Chondrocyte (in vitro differentiated cells): ENCODE measurements around the gene BTBD10. TPM values are rescaled to one million over a fixed set of nuclear protein-coding genes. Genes with fewer than 3 reads are reported as not detected.

Source experiments
- DNase-seq: peaks from one replicate; pipeline ENCODE4 v3.0.0; 2021; ENCODE audit warnings: mixed read lengths, low spot score
- H3K27ac Mint-ChIP-seq: one replicate; pipeline ENCODE4 v1.8.0; 2021; ENCODE audit warnings: mild to moderate bottlenecking, moderate library complexity, mixed read lengths; ENCODE audit not compliant: unreplicated experiment
- H3K27me3 Mint-ChIP-seq: 2 replicates; pipeline ENCODE4 v1.8.0; 2021; ENCODE audit warnings: low read depth, mixed read lengths
- H3K36me3 Mint-ChIP-seq: 2 replicates; pipeline ENCODE4 v1.8.0; 2021; ENCODE audit warnings: low read depth, mixed read lengths
- H3K4me1 Mint-ChIP-seq: 2 replicates; pipeline ENCODE4 v1.8.0; 2021; ENCODE audit warnings: low read depth, mild to moderate bottlenecking, mixed read lengths
- H3K4me3 Mint-ChIP-seq: one replicate; pipeline ENCODE4 v1.8.0; 2021; ENCODE audit warnings: mild to moderate bottlenecking, moderate library complexity, mixed read lengths; ENCODE audit not compliant: unreplicated experiment
- H3K9me3 Mint-ChIP-seq: 2 replicates; pipeline ENCODE4 v1.8.0; 2021; ENCODE audit warnings: low read depth, mixed read lengths
- total RNA-seq: library from RNA; stranded (reverse); gene quantifications from 3 replicates; pipeline ENCODE4 v1.2.1, GENCODE V29; 2021
- TF ChIP-seq, protein P1 (sequence below): fragments of 200-600 bp; sonication (generic); IDR thresholded peaks from 2 replicates; pipeline ENCODE4 v1.5.0; 2021; ENCODE audit warnings: antibody characterized with exemption, mild to moderate bottlenecking, moderate library complexity

BTBD10 gene
- total RNA-seq, 1 donor from 2014 or later, result 37.3 TPM

DNA sequence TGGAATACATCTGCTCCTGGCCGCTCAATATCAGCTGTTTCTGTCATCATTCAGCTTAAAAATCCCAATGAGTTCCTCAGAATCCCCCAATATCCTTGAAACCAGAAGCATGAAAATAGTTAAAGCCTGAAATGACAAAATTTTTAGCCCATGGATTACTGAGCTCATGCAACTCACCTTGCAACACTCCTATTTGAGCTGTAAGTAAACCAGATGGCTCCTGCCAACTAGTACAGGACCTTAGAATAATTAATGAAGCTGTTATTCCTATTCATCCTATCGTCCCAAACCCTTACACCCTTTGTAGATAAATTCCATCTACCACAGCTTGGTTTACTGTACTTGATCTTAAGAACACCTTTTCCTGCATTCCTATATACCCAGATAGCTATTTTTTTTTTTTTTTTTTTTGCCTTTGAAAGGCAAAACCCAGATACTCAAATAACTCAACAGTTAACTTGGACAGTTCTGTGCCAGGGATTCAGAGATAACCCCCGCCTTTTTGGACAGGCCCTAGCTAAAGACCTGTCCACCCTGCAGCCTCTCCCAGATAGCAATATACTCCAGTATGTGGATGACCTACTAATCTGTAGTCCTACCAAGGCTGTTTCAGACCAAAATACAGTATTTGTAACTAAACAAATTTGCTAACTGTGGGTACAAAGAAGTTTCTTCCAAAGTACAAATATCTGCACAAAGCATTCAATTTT, 10.1 kb upstream of the BTBD10 start:
- H3K27ac Mint-ChIP-seq, result no peak overlapping the region

DNA sequence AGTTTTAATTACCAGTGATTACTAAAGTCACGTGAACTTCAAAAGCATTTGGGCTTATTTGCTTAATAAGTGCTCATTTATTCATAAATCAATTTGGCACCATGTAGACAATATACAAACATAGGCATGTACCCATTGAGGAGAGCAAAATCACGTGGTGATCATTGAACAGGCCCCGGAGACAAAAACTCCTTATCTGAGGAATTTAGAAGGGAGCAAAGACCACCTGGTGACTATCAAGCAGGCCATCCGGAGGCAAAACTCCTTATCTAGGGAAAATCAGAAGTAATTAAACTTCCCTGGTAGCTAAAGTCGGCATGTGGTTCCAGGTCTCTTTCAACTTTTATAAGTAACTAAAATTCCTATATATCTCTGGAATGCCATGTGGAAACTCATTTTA, 5.7 kb upstream of the BTBD10 start:
- no peak overlapping the region for H3K27ac Mint-ChIP-seq
- no peaks in the 10 kb centered on the region for H3K9me3 Mint-ChIP-seq
- peaks cover 20% of the 10 kb centered on the region for H3K27me3 Mint-ChIP-seq
- TF ChIP-seq, protein P1, sequence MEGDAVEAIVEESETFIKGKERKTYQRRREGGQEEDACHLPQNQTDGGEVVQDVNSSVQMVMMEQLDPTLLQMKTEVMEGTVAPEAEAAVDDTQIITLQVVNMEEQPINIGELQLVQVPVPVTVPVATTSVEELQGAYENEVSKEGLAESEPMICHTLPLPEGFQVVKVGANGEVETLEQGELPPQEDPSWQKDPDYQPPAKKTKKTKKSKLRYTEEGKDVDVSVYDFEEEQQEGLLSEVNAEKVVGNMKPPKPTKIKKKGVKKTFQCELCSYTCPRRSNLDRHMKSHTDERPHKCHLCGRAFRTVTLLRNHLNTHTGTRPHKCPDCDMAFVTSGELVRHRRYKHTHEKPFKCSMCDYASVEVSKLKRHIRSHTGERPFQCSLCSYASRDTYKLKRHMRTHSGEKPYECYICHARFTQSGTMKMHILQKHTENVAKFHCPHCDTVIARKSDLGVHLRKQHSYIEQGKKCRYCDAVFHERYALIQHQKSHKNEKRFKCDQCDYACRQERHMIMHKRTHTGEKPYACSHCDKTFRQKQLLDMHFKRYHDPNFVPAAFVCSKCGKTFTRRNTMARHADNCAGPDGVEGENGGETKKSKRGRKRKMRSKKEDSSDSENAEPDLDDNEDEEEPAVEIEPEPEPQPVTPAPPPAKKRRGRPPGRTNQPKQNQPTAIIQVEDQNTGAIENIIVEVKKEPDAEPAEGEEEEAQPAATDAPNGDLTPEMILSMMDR, result no peak
- no peak overlapping the region for H3K4me3 Mint-ChIP-seq
- no peak for DNase-seq
- H3K36me3 Mint-ChIP-seq, result no peaks in the 10 kb centered on the region
- H3K4me1 Mint-ChIP-seq, result peaks cover 8% of the 10 kb centered on the region

More for the DNA sequence above, 10.1 kb upstream of the BTBD10 start:
- TF ChIP-seq, protein P1, result no peak
- Mint-ChIP-seq H3K4me1 (no peaks in the 10 kb centered on the region), H3K4me3 (no peak overlapping the region), H3K9me3 (no peaks in the 10 kb centered on the region), H3K27me3 (peaks cover 28% of the 10 kb centered on the region), H3K36me3 (no peaks in the 10 kb centered on the region)
- DNase-seq, result no peak

DNA sequence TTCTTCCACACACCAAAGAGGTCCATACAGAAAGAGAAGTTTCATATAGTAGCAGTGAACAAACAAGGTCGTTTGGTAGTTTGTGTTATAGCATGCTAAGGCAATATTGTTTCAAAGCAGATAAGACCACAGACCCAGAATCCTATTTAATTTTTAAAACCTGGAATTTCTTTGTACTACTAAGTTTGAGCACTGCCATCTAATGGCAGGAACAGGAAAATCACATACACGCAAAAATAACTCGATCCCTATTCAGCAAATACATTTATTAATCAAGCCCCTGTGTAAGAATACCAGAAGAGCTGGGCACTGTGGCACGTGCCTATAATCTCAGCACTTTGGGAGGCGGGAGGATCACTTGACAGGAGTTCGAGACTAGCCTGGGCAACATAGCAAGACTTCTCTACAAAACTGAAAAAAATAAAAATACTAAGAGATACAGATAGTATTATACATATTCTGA, 2.9 kb upstream of the BTBD10 start:
- Mint-ChIP-seq H3K9me3 (no peaks in the 10 kb centered on the region), H3K4me3 (no peak overlapping the region), H3K4me1 (peaks cover 27% of the 10 kb centered on the region), H3K27me3 (peaks cover 13% of the 10 kb centered on the region), H3K36me3 (no peaks in the 10 kb centered on the region), H3K27ac (no peak overlapping the region)
- TF ChIP-seq, protein P1, result peak; percentile 85
- no peak for DNase-seq

DNA sequence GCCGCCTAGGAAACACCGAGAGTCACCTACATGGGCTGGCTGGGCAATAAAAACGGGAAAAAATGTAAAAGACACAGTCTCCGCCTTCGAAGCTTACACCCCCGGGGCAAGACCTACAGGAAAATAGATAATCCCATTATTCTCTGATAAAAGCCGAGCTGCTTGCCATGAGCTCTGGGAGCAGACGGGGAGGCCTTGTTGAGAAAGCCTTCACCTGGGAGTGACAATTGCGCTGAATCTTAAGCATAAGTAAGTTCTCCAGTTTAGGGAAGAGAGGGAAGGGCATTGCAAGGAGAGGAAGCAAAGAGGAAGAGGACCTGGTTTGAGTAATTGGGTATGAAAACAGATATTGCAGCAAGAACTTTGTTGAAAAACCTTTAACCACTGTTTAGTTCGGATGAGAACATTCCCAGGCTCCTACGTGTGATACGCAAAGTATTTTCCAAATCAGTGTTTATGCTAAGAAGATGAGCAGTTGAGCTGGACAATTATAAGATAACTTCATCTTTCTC, 813 bp upstream of the BTBD10 start:
- Mint-ChIP-seq H3K27me3 (no peaks in the 10 kb centered on the region), H3K36me3 (no peaks in the 10 kb centered on the region), H3K4me3 (peak overlapping the region; percentile 98), H3K4me1 (peaks cover 37% of the 10 kb centered on the region), H3K9me3 (no peaks in the 10 kb centered on the region), H3K27ac (peak overlapping the region; percentile 99)
- DNase-seq, result no peak
- TF ChIP-seq, protein P1, result no peak

DNA sequence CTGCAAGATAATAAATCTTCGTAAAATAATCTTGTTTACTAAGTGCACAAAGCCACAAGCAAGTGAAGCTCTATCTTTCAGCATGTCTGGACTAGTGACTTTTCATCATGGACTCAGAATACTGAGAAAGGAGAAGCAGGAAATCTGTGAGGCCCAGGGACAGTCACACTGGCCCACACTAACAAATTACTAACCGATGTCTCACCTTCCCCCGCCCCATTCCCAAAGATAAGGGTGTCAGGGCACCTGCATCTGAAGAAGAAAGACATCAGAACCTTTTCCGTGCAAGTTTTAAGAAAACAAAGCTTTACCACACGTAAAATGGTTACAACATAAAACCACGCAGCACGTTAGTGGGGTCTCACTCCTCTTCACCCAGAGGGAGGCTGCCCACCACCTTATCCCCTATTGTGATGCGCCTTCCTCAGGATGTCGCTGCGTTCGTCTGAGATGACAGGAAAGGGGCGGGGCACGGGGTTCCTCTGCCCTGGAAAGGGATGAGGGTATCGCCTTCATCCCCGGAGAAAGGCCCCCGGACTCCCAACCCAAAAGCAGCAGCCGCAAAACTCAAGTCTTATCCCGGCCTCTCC, 616 bp downstream of the BTBD10 start:
- no peaks in the 10 kb centered on the region for H3K36me3 Mint-ChIP-seq
- no peaks in the 10 kb centered on the region for H3K27me3 Mint-ChIP-seq
- no peak for DNase-seq
- H3K9me3 Mint-ChIP-seq, result no peaks in the 10 kb centered on the region
- peaks cover 37% of the 10 kb centered on the region for H3K4me1 Mint-ChIP-seq
- H3K27ac Mint-ChIP-seq, result peak overlapping the region; percentile 99
- TF ChIP-seq, protein P1, result no peak
- peak overlapping the region; percentile 98 for H3K4me3 Mint-ChIP-seq
